Muscle layer of duodenum (tissue), 2 donors: ENCODE measurements around the gene MEX3B.
A peak's percentile ranks its signal among the peaks of the same experiment; 100 is the strongest.
"Not testable (repeated sequence)": the region's sequence is repeated elsewhere in the genome, so short reads cannot be mapped to it uniquely, and the experiment has no call there.

ENCODE experiments used
- H3K27ac ChIP-seq: one replicate; pipeline ENCODE4 v1.7.0; 2013; ENCODE audit warnings: mild to moderate bottlenecking, low read length
- H3K27me3 ChIP-seq: one replicate; pipeline ENCODE4 v1.7.0; 2013; ENCODE audit warnings: low read depth, mild to moderate bottlenecking, control low read depth, low read length
- H3K36me3 ChIP-seq, 2 donors: one replicate each; pipeline ENCODE4 v1.7.0; 2013; ENCODE audit warnings: low read length in 2 of 2, control low read depth in 1 of 2, mild to moderate bottlenecking in 1 of 2; ENCODE audit not compliant: insufficient read depth in 2 of 2, control insufficient read depth in 1 of 2
- H3K4me1 ChIP-seq, 2 donors: one replicate each; pipeline ENCODE4 v1.7.0; 2013; ENCODE audit warnings: low read length in 2 of 2, mild to moderate bottlenecking in 2 of 2, control low read depth in 1 of 2, moderate library complexity in 1 of 2; ENCODE audit not compliant: insufficient read depth in 2 of 2, control insufficient read depth in 1 of 2
- H3K4me3 ChIP-seq, 2 donors: one replicate each; pipeline ENCODE4 v1.7.0; 2013; ENCODE audit warnings: low read length in 2 of 2, low read depth in 1 of 2, mild to moderate bottlenecking in 1 of 2
- H3K9me3 ChIP-seq, 2 donors: one replicate each; pipeline ENCODE4 v1.7.0; 2013; ENCODE audit warnings: low read length in 2 of 2, control low read depth in 1 of 2, mild to moderate bottlenecking in 1 of 2; ENCODE audit not compliant: control insufficient read depth in 1 of 2
- donor health status: healthy.

The MEX3B gene

DNA sequence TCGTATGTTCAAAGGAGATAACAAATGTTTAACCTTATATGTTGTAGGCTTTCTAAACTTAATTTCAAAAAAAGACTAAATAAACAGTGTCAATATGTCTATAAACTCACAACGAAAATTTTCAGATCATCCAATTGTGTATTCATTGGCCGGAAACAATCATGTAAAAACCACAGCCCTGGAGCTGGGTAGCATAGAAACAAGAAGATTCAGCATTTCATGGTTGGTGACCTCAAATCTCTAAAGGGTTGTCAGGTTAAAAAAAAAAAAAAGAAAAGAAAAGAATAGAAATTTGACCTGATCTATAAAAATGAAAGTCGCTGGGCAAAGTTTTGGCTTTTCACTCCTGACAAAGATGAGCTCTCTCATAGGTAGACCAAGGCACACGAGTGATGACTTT is 13.9 kb downstream of the MEX3B start:
- Histone ChIP-seq H3K9me3 (no peaks in the 10 kb centered on the region), H3K27me3 (no peaks in the 10 kb centered on the region), H3K27ac (no peak overlapping the region), H3K4me3 (no peak overlapping the region), H3K4me1 (no peaks in the 10 kb centered on the region), H3K36me3 (no peaks in the 10 kb centered on the region)

DNA sequence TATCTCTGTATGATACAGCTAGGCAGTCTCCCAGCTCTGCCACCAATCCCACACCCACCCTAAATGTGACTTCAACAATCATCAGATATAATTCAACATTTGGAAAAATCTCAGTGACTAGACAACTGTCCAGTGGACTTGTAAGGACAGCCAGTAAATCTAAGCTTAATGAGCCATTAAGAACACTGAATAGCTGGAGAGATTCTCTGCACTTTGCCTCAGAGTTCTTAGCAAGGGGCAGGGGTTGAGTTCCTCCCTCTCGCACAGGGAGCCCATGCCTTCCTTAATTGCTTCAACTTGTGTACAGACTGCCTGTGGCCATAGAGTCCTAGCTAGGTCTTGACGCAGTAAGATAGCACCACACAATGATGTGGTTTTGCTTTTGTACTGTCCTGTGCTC is 15.6 kb downstream of the MEX3B start:
- Histone ChIP-seq H3K36me3 (no peaks in the 10 kb centered on the region), H3K4me3 (no peak overlapping the region), H3K27me3 (no peaks in the 10 kb centered on the region), H3K27ac (no peak overlapping the region), H3K4me1 (no peaks in the 10 kb centered on the region), H3K9me3 (no peaks in the 10 kb centered on the region)

GRCh38 chr15:82028163-82028562 is 17.7 kb downstream of the MEX3B start:
- H3K9me3 ChIP-seq, H3K27ac ChIP-seq, H3K27me3 ChIP-seq, H3K4me3 ChIP-seq, H3K36me3 ChIP-seq, H3K4me1 ChIP-seq: not testable (repeated sequence)

DNA sequence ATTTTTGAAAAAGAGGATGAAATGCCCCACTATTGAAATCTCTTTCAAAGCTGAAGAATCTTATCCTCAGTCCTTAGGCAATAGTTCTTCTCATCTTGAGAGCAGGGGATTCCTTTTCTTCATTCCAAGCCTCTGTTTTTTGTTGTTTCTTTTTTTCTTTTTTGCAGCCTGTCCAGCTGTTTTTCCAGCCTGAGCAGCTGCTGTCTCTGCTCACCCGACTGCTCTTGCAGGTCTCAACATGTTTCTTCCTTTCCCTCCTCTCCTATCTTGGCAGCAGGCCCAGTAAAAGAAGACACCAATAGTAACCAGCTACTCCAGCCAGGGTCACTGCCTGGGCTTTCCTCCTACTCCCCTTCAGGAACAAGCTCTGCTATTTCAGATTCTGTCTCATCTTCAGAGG is 23.8 kb downstream of the MEX3B start:
- H3K9me3 ChIP-seq: no peaks in the 10 kb centered on the region
- no peaks in the 10 kb centered on the region for H3K27me3 ChIP-seq
- no peaks in the 10 kb centered on the region for H3K4me1 ChIP-seq
- no peaks in the 10 kb centered on the region for H3K36me3 ChIP-seq
- no peak overlapping the region for H3K4me3 ChIP-seq
- H3K27ac ChIP-seq: no peak overlapping the region

GRCh38 chr15:82020625-82021394 is 25.0 kb downstream of the MEX3B start:
- Histone ChIP-seq H3K9me3 (no peaks in the 10 kb centered on the region), H3K4me1 (no peaks in the 10 kb centered on the region), H3K27ac (no peak overlapping the region), H3K4me3 (no peak overlapping the region), H3K27me3 (no peaks in the 10 kb centered on the region), H3K36me3 (no peaks in the 10 kb centered on the region)

DNA sequence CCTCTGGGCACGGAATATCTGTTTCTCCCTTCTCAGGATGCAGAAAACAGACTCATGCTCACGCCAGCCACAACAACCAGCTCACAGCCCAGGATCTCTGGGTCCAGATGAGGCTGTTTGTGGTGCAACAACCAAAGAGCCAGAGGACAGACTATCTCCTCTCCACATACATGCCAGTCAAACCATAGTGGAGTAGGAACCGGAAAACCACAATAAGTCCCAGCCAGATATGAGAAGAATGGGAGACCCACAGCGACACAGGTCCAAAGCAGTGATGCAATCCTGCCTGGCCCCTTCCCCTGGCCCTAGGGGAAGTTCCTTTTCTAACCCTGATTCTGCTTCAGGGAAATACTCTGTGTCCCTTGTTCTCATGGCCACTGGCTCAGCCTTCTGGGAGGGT is 27.6 kb downstream of the MEX3B start:
- H3K27ac ChIP-seq: no peak overlapping the region
- no peaks in the 10 kb centered on the region for H3K9me3 ChIP-seq
- no peaks in the 10 kb centered on the region for H3K36me3 ChIP-seq
- no peak overlapping the region for H3K4me3 ChIP-seq
- H3K4me1 ChIP-seq: no peaks in the 10 kb centered on the region
- H3K27me3 ChIP-seq: no peaks in the 10 kb centered on the region

DNA sequence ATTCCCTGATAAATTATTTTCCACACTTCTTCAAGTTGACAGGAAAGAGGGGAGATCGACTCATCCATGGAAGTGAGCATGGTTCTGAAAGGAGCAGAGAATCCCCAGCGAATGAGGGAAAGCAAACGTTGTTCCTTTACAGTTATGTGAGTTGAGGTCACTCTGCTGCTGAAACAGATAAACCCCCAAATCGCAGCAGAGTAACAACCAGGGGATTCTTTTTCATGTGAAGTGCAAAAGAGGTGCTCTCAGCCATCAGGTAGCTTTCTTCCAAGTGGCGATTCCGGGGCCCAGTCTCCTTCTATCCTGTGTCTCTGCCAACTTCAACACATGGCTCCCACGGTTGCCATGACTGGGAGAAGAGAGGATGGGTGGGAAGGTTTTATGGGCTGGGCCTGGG is 28.2 kb downstream of the MEX3B start:
- no peak overlapping the region for H3K27ac ChIP-seq
- H3K4me1 ChIP-seq: no peaks in the 10 kb centered on the region
- no peak overlapping the region for H3K4me3 ChIP-seq
- H3K9me3 ChIP-seq: no peaks in the 10 kb centered on the region
- H3K27me3 ChIP-seq: no peaks in the 10 kb centered on the region
- no peaks in the 10 kb centered on the region for H3K36me3 ChIP-seq

DNA sequence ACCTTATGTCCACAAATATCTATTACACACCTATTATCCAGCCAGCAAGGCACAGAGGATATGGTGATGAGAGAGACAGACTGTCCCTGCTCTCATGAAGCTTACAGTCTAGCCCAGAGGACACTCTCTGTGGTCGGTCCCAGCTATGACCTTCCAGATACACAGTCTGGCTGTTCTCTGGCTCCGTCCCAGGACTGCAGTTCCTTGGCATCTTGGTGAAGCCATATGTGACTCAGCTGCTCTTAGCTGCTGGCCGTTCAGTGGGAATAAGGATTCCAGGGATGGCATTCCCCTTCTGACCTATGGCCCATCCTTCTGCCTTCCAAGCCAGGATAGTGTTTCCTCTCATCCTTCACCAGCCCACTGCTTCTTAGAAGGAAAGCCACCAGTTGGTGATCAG is 30.8 kb downstream of the MEX3B start:
- Histone ChIP-seq H3K27ac (no peak overlapping the region), H3K27me3 (no peaks in the 10 kb centered on the region), H3K36me3 (no peaks in the 10 kb centered on the region), H3K4me3 (no peak overlapping the region), H3K9me3 (no peaks in the 10 kb centered on the region), H3K4me1 (no peaks in the 10 kb centered on the region)

GRCh38 chr15:82012908-82013307 is 32.9 kb downstream of the MEX3B start:
- H3K27ac ChIP-seq: no peak overlapping the region
- H3K4me3 ChIP-seq: no peak overlapping the region
- H3K36me3 ChIP-seq: no peaks in the 10 kb centered on the region
- no peaks in the 10 kb centered on the region for H3K27me3 ChIP-seq
- no peaks in the 10 kb centered on the region for H3K9me3 ChIP-seq
- H3K4me1 ChIP-seq: no peaks in the 10 kb centered on the region

GRCh38 chr15:82005239-82005638 is 40.6 kb downstream of the MEX3B start:
- Histone ChIP-seq H3K27ac (no peak overlapping the region), H3K27me3 (no peaks in the 10 kb centered on the region), H3K9me3 (peaks cover 0 to 10% of the 10 kb centered on the region in 2 donors), H3K4me3 (no peak overlapping the region), H3K4me1 (no peaks in the 10 kb centered on the region), H3K36me3 (no peaks in the 10 kb centered on the region)

DNA sequence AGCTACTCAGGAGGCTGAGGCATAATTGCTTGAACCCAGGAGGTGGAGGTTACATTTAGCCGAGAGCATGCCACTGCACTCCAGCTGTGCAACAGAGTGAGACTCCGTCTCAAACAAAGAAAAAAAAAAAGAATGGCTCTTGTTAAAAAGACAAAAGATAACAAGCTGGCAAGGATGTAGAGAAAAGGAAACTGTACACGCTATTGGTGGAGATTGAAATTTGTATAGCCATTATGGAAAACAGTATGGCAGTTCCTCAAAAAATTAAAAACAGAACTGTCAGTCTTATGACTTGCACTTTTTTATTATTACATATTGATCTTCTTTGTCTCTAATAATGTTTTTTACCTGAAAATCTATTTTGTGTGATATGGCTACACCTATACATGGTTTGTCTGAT is 41.9 kb downstream of the MEX3B start:
- no peak overlapping the region for H3K27ac ChIP-seq
- H3K4me1 ChIP-seq: no peaks in the 10 kb centered on the region
- no peaks in the 10 kb centered on the region for H3K36me3 ChIP-seq
- H3K9me3 ChIP-seq: peaks cover 0 to 10% of the 10 kb centered on the region in 2 donors
- H3K27me3 ChIP-seq: no peaks in the 10 kb centered on the region
- H3K4me3 ChIP-seq: no peak overlapping the region

DNA sequence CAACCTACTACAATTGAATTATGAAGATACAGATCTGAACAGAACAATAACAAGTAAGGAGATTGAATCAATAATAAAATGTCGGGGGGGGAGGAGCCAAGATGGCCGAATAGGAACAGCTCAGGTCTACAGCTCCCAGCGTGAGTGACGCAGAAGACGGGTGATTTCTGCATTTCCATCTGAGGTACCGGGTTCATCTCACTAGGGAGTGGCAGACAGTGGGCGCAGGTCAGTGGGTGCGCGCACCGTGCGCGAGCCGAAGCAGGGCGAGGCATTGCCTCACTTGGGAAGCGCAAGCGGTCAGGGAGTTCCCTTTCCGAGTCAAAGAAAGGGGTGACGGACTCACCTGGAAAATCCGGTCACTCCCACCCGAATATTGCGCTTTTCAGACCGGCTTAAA is 50.7 kb downstream of the MEX3B start:
- Histone ChIP-seq H3K4me3 (peak overlapping the region in 1 of 2 donors; percentile 14), H3K9me3 (peaks cover 2 to 14% of the 10 kb centered on the region in 2 donors)
- H3K4me1 ChIP-seq, H3K36me3 ChIP-seq, H3K27ac ChIP-seq, H3K27me3 ChIP-seq: not testable (repeated sequence)
